ENCODE results near the gene UGT1A6.

UGT1A6 gene

DNA sequence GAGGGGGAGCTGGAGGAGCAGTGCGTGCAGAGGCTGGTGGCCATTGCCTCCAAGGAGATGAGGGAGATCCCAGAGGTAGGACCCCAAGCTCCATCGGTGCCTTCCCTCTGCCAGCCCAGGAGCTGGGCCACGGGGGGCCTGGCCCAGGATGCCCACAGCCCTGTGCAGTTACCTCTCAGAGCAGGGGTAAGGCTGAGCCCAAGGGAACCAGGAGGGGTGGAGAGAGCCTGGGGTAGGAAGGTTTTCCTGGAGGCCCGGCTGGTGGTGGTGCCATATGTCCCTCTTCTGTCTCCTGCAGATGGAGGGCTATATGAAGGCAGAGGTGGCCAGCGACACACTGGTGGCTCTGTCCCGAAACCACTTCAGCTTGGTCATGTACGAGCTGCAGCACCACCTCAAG is 96.9 kb downstream of the UGT1A6 start:
- no peak overlapping the region for H3K4me3 ChIP-seq (ENCODE audit: low read depth, low read length)
- CTCF ChIA-PET = no interaction called here
- TF ChIP-seq, protein P1, sequence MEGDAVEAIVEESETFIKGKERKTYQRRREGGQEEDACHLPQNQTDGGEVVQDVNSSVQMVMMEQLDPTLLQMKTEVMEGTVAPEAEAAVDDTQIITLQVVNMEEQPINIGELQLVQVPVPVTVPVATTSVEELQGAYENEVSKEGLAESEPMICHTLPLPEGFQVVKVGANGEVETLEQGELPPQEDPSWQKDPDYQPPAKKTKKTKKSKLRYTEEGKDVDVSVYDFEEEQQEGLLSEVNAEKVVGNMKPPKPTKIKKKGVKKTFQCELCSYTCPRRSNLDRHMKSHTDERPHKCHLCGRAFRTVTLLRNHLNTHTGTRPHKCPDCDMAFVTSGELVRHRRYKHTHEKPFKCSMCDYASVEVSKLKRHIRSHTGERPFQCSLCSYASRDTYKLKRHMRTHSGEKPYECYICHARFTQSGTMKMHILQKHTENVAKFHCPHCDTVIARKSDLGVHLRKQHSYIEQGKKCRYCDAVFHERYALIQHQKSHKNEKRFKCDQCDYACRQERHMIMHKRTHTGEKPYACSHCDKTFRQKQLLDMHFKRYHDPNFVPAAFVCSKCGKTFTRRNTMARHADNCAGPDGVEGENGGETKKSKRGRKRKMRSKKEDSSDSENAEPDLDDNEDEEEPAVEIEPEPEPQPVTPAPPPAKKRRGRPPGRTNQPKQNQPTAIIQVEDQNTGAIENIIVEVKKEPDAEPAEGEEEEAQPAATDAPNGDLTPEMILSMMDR (IDR thresholded peaks at IDR 0.05; ENCODE audit: insufficient read depth, low read length, missing control alignments) = no peak
- POLR2A ChIA-PET = no interaction called here
- no peak for DNase-seq (ENCODE audit: low read depth, low spot score)

- POLR2A ChIA-PET = no interaction called here
- TF ChIP-seq, protein P1 (IDR thresholded peaks at IDR 0.05; ENCODE audit: insufficient read depth, low read length, missing control alignments) = no peak
- no peak for DNase-seq (ENCODE audit: low read depth, low spot score)
- H3K4me3 ChIP-seq (ENCODE audit: low read depth, low read length) = no peak overlapping the region
- CTCF ChIA-PET = no interaction called here
Measured at GRCh38 chr2:233791151-233791882, 98.6 kb downstream of the UGT1A6 start.

DNA sequence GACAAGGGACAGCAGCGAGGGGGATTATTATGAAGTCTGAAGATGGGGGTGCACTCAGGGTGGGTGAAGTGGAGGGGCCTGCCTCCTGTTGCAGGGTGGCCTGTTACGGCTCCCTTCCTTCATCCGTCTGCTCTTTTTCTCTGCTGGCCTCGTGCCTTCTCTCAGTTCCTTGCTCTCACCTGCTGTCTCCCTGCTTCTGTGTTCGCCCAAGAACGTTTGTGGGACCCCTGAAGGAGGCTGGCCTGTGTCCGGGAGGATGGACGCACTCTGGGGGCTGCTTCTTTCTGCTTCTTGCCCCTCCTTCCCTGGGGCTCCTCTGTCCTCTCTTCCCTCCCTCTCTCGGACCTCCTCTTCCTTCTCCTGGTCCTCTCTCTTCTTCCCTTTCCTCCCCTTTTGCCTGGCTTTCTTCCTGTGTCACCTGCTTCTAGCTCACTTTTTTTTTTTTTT is 99.2 kb downstream of the UGT1A6 start:
- DNase-seq (ENCODE audit: low read depth, low spot score) = no peak
- no peak overlapping the region for H3K4me3 ChIP-seq (ENCODE audit: low read depth, low read length)
- TF ChIP-seq, protein P1 (IDR thresholded peaks at IDR 0.05; ENCODE audit: insufficient read depth, low read length, missing control alignments) = no peak
- ChIA-PET POLR2A (no interaction called here), CTCF (no interaction called here)

- no peak overlapping the region for H3K4me3 ChIP-seq (ENCODE audit: low read depth, low read length)
- ChIA-PET POLR2A (no interaction called here), CTCF (no interaction called here)
- TF ChIP-seq, protein P1 (IDR thresholded peaks at IDR 0.05; ENCODE audit: insufficient read depth, low read length, missing control alignments) = no peak
- DNase-seq (ENCODE audit: low read depth, low spot score) = no peak
Measured at GRCh38 chr2:233792720-233793119, 100.0 kb downstream of the UGT1A6 start.

DNA sequence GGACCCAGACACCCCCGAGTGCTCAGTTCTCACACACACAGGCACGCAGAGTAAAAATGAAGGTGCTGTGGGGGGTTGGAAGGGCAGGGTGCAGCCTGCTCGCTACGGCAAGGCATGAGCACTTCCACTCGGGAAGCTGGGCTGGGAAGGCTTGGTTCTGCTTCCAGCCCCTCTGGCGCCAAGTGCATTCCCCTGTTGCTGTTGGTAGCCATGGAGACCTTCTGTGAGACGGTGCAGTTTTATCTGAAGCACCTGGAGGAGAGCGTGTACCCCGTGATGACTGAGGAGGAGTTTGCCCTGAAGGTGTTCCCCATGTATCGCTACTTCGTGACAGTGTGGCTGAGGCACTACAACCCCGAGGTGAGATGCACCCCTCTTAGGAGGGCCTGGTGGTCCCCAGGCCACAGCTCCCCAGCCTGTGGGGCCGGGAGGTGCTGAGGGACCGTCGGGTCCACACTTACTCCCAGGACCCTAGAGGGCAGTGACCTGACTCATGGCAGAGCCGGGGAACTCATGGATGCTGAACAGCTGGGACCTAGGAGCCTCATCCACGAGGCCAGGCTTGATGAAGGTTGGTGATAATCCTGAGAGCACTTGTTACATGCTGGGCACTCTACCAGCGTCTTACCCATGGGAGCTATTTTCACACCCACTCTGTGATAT is 100.9 kb downstream of the UGT1A6 start:
- no peak for DNase-seq (ENCODE audit: low read depth, low spot score)
- CTCF ChIA-PET = no interaction called here
- TF ChIP-seq, protein P1 (IDR thresholded peaks at IDR 0.05; ENCODE audit: insufficient read depth, low read length, missing control alignments) = no peak
- POLR2A ChIA-PET = no interaction called here
- no peak overlapping the region for H3K4me3 ChIP-seq (ENCODE audit: low read depth, low read length)

DNA sequence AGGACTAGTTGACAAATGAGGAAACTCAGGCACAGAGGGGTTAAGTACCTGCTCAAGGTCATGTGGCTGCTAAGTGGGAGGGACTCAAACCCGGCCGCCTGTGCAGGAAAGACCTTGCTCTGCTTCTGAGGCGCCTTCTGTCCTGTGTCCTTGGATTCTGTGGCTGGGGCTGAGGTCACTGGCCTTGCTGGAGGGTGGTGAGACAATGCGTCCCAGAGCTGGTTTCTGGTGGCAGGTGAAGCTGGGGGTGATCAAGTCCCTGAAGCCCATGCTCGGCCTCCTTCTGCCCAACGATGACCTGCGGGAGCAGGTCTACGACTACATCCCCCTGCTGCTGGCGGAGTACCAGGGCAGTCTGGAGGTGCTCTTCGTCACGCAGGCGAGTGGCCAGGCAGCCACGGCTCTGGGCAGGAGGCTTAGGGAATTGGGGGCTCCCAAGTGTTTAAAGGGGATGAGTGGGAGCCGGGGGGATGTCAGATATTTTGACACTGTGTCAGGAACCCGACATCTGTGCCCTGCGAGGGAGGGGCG is 101.5 kb downstream of the UGT1A6 start:
- no peak for DNase-seq (ENCODE audit: low read depth, low spot score)
- H3K4me3 ChIP-seq (ENCODE audit: low read depth, low read length) = no peak overlapping the region
- ChIA-PET POLR2A (no interaction called here), CTCF (no interaction called here)
- TF ChIP-seq, protein P1 (IDR thresholded peaks at IDR 0.05; ENCODE audit: insufficient read depth, low read length, missing control alignments) = no peak
